HG03066 (cell line): ENCODE results near the gene SOD2.
A peak's percentile ranks its signal among the peaks of the same experiment; 100 is the strongest.
"Not testable (repeated sequence)": the region's sequence is repeated elsewhere in the genome, so short reads cannot be mapped to it uniquely, and the experiment has no call there.

Experiments
- ATAC-seq: cut with Tn5 transposase; IDR thresholded peaks from one replicate; pipeline ENCODE4 v1.9.1; 2021; ENCODE audit warnings: low read depth; ENCODE audit not compliant: unreplicated experiment

Gene SOD2

GRCh38 chr6:159716247-159717096, 23.4 kb upstream of the SOD2 start:
- no peak for ATAC-seq

- ATAC-seq: no peak
These were observed 22.6 kb upstream of the SOD2 start for GRCh38 chr6:159715605-159716004.

- ATAC-seq: no peak
These were observed 22.1 kb upstream of the SOD2 start for GRCh38 chr6:159715166-159715565.

GRCh38 chr6:159714404-159714803, 21.4 kb upstream of the SOD2 start:
- no peak for ATAC-seq

- ATAC-seq: no peak
These were observed 20.9 kb upstream of the SOD2 start for GRCh38 chr6:159713984-159714383.

GRCh38 chr6:159712389-159712788, 19.3 kb upstream of the SOD2 start:
- not testable (repeated sequence) for ATAC-seq

- not testable (repeated sequence) for ATAC-seq
These were observed 17.6 kb upstream of the SOD2 start for GRCh38 chr6:159710603-159711002.

GRCh38 chr6:159701413-159701999, 8.5 kb upstream of the SOD2 start:
- ATAC-seq: no peak

- no peak for ATAC-seq
These were observed 7.9 kb upstream of the SOD2 start for GRCh38 chr6:159700970-159701369.

- no peak for ATAC-seq
These were observed 2.9 kb upstream of the SOD2 start for GRCh38 chr6:159695984-159696383.

- ATAC-seq: no peak
These were observed 979 bp upstream of the SOD2 start for GRCh38 chr6:159693894-159694545.

- peak; percentile 37 for ATAC-seq
These were observed 526 bp downstream of the SOD2 start for GRCh38 chr6:159692303-159693127.

GRCh38 chr6:159691963-159692287, 1.1 kb downstream of the SOD2 start:
- ATAC-seq: no peak

GRCh38 chr6:159691133-159691962, 1.7 kb downstream of the SOD2 start:
- no peak for ATAC-seq

- ATAC-seq: not testable (repeated sequence)
These were observed 2.9 kb downstream of the SOD2 start for GRCh38 chr6:159690135-159690534.

GRCh38 chr6:159689001-159689400, 4.0 kb downstream of the SOD2 start:
- ATAC-seq: no peak

- ATAC-seq: no peak
These were observed 4.7 kb downstream of the SOD2 start for GRCh38 chr6:159688266-159688905.

- ATAC-seq: no peak
These were observed 5.7 kb downstream of the SOD2 start for GRCh38 chr6:159687341-159687740.

GRCh38 chr6:159686703-159687102, 6.3 kb downstream of the SOD2 start:
- ATAC-seq: no peak

GRCh38 chr6:159686040-159686439, 7.0 kb downstream of the SOD2 start:
- ATAC-seq: no peak
